HepG2 (cell line): ENCODE results near the gene TF. TPM values are rescaled to one million over a fixed set of nuclear protein-coding genes. Genes with fewer than 3 reads are reported as not detected.
A peak's percentile ranks its signal among the peaks of the same experiment; 100 is the strongest.

ENCODE experiments used
- ARID4A ChIP-seq: sonication (generic); formaldehyde crosslinking; IDR thresholded peaks from 2 replicates; pipeline ENCODE4 v1.5.0; 2020; ENCODE audit warnings: mild to moderate bottlenecking, missing genetic modification reagents, borderline replicate concordance
- FOXA1 ChIP-seq, 2 experiments: fragments of 450-650 bp in 1 of 2; sonication (generic) in 1 of 2; formaldehyde crosslinking in 1 of 2; IDR thresholded peaks; 2 replicates each; pipeline versions ENCODE4 v1.4.0 to v1.6.1; 2016 to 2020; ENCODE audit warnings: missing genetic modification reagents in 1 of 2
- HDAC1 ChIP-seq: sonication (generic); formaldehyde crosslinking; IDR thresholded peaks from 2 replicates; pipeline ENCODE4 v1.5.1; 2020; ENCODE audit warnings: mild to moderate bottlenecking, missing genetic modification reagents
- KDM2A ChIP-seq: sonication (generic); formaldehyde crosslinking; IDR thresholded peaks from 2 replicates; pipeline ENCODE4 v1.4.0; 2020; ENCODE audit warnings: low read depth, missing genetic modification reagents, borderline replicate concordance
- KDM3A ChIP-seq: IDR thresholded peaks from 2 replicates; pipeline ENCODE4 v1.6.1; 2018; ENCODE audit warnings: low read depth, missing compliant biosample characterization
- ZNF678 ChIP-seq: sonication (generic); formaldehyde crosslinking; IDR thresholded peaks from 2 replicates; pipeline ENCODE4 v1.4.0; 2020; ENCODE audit warnings: mild to moderate bottlenecking, missing genetic modification reagents
- ZNF772 ChIP-seq: sonication (generic); formaldehyde crosslinking; IDR thresholded peaks from 2 replicates; pipeline ENCODE4 v1.5.0; 2020; ENCODE audit warnings: mild to moderate bottlenecking, missing genetic modification reagents
- polyA plus RNA-seq, 8 experiments: library from polyadenylated mRNA; depleted of rRNA in 3 of 8; stranded (reverse) in 7 of 8; unstranded in 1 of 8; fragments of >200 nt; fragmentation: Illumina TruSeq in 4 of 8; extraction: Trizol in 4 of 8; gene quantifications; 2 replicates each; pipeline versions ENCODE4 v1.2.1 to v1.2.3, GENCODE V29; 2011 to 2016; ENCODE audit warnings: low read depth in 4 of 8, missing spikeins in 1 of 8, mixed read lengths in 1 of 8; ENCODE audit not compliant: insufficient read depth in 1 of 8
- total RNA-seq, 5 experiments: library from RNA; depleted of rRNA; stranded (reverse); fragments of >200 nt; fragmentation: Illumina TruSeq; extraction: Trizol; gene quantifications; 2 replicates each; pipeline ENCODE4 v1.2.3, GENCODE V29; 2016; ENCODE audit warnings: low read depth in 1 of 5
- TF ChIP-seq, protein P1 (sequence below): sonication (generic); formaldehyde crosslinking; IDR thresholded peaks from 2 replicates; pipeline ENCODE4 v1.4.0; 2020; ENCODE audit warnings: missing genetic modification reagents
- TF ChIP-seq, protein P2 (sequence below): sonication (generic); formaldehyde crosslinking; IDR thresholded peaks from 2 replicates; pipeline ENCODE4 v1.4.0; 2020; ENCODE audit warnings: mild to moderate bottlenecking, missing genetic modification reagents, borderline replicate concordance
- TF ChIP-seq, protein P3 (sequence below): IDR thresholded peaks from 2 replicates; pipeline ENCODE4 v1.6.1; 2012; ENCODE audit warnings: low read length, improper control_type of control experiment

TF gene
- total and polyA plus RNA-seq, 2 of the 13 experiments (the other 11 are each of a cell fraction or from before 2014, with no cell fraction given) = 10,074 to 11,821 TPM

DNA sequence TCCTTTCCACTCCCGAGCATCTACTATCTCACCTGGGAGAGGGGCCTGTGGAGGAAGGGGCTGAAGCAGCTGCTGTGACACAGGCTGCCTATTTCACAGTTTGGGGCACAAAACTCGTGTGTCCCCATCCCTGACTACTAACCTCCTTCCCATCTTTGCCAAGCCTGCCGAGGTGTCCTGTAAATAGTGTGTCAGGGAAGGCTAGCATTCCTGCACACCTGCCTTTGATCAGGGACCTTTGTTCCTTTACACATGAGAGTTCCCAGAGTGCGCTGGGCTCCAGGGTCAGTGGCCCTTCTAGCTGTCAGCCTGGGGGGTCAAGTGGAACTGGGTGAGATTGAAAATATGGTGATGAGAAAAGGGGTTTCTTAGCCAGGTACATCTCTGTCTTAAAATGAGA is 13.0 kb upstream of the TF start (continued):
- TF ChIP-seq, protein P1, sequence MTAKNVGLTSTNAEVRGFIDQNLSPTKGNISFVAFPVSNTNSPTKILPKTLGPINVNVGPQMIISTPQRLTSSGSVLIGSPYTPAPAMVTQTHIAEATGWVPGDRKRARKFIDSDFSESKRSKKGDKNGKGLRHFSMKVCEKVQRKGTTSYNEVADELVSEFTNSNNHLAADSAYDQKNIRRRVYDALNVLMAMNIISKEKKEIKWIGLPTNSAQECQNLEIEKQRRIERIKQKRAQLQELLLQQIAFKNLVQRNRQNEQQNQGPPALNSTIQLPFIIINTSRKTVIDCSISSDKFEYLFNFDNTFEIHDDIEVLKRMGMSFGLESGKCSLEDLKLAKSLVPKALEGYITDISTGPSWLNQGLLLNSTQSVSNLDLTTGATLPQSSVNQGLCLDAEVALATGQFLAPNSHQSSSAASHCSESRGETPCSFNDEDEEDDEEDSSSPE (CRISPR knock-in tag) = no peak
- TF ChIP-seq, protein P2, sequence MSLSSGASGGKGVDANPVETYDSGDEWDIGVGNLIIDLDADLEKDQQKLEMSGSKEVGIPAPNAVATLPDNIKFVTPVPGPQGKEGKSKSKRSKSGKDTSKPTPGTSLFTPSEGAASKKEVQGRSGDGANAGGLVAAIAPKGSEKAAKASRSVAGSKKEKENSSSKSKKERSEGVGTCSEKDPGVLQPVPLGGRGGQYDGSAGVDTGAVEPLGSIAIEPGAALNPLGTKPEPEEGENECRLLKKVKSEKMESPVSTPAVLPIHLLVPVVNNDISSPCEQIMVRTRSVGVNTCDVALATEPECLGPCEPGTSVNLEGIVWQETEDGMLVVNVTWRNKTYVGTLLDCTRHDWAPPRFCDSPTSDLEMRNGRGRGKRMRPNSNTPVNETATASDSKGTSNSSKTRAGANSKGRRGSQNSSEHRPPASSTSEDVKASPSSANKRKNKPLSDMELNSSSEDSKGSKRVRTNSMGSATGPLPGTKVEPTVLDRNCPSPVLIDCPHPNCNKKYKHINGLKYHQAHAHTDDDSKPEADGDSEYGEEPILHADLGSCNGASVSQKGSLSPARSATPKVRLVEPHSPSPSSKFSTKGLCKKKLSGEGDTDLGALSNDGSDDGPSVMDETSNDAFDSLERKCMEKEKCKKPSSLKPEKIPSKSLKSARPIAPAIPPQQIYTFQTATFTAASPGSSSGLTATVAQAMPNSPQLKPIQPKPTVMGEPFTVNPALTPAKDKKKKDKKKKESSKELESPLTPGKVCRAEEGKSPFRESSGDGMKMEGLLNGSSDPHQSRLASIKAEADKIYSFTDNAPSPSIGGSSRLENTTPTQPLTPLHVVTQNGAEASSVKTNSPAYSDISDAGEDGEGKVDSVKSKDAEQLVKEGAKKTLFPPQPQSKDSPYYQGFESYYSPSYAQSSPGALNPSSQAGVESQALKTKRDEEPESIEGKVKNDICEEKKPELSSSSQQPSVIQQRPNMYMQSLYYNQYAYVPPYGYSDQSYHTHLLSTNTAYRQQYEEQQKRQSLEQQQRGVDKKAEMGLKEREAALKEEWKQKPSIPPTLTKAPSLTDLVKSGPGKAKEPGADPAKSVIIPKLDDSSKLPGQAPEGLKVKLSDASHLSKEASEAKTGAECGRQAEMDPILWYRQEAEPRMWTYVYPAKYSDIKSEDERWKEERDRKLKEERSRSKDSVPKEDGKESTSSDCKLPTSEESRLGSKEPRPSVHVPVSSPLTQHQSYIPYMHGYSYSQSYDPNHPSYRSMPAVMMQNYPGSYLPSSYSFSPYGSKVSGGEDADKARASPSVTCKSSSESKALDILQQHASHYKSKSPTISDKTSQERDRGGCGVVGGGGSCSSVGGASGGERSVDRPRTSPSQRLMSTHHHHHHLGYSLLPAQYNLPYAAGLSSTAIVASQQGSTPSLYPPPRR (CRISPR knock-in tag) = peak; percentile 89
- TF ChIP-seq ZNF678 (CRISPR knock-in tag) (no peak), ZNF772 (CRISPR knock-in tag) (no peak), HDAC1 (peak; percentile 94), ARID4A (CRISPR knock-in tag) (peak; percentile 53; the same call in 1 of the 2 replicates), FOXA1 (IDR thresholded peaks at IDR 0.05) (no peak), FOXA1 (CRISPR knock-in tag; IDR thresholded peaks at IDR 0.05) (peak; percentile 79), KDM2A (CRISPR knock-in tag) (peak; percentile 54; the same call in 1 of the 2 replicates), KDM3A (peak; percentile 87; the same call in 1 of the 2 replicates)
- TF ChIP-seq, protein P3, sequence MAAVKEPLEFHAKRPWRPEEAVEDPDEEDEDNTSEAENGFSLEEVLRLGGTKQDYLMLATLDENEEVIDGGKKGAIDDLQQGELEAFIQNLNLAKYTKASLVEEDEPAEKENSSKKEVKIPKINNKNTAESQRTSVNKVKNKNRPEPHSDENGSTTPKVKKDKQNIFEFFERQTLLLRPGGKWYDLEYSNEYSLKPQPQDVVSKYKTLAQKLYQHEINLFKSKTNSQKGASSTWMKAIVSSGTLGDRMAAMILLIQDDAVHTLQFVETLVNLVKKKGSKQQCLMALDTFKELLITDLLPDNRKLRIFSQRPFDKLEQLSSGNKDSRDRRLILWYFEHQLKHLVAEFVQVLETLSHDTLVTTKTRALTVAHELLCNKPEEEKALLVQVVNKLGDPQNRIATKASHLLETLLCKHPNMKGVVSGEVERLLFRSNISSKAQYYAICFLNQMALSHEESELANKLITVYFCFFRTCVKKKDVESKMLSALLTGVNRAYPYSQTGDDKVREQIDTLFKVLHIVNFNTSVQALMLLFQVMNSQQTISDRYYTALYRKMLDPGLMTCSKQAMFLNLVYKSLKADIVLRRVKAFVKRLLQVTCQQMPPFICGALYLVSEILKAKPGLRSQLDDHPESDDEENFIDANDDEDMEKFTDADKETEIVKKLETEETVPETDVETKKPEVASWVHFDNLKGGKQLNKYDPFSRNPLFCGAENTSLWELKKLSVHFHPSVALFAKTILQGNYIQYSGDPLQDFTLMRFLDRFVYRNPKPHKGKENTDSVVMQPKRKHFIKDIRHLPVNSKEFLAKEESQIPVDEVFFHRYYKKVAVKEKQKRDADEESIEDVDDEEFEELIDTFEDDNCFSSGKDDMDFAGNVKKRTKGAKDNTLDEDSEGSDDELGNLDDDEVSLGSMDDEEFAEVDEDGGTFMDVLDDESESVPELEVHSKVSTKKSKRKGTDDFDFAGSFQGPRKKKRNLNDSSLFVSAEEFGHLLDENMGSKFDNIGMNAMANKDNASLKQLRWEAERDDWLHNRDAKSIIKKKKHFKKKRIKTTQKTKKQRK = no peak
